ENCODE data around the gene CACNA1C.

- TF ChIP-seq CTCF (IDR thresholded peaks at IDR 0.05), result no peak
- no peak for TF ChIP-seq POLR2A (IDR thresholded peaks at IDR 0.05)
Measured at GRCh38 chr12:2323532-2324255, 270.9 kb downstream of the CACNA1C start.
